K562 (cell line): ENCODE measurements around the gene PBX2. TPM values are rescaled to one million over a fixed set of nuclear protein-coding genes. Genes with fewer than 3 reads are reported as not detected.

Source experiments
- CBX1 ChIP-seq: sonication (generic); IDR thresholded peaks from 2 replicates; pipeline ENCODE4 v1.6.1; 2016; ENCODE audit warnings: antibody characterized with exemption, low read depth, mild to moderate bottlenecking
- CEBPB ChIP-seq: fragments of 450-650 bp; IDR thresholded peaks from 2 replicates; pipeline ENCODE4 v1.6.1; 2016; ENCODE audit warnings: missing genetic modification characterization, missing compliant biosample characterization
- CEBPG ChIP-seq, 3 experiments: fragments of 200-800 bp in 1 of 3; sonication (Bioruptor generic) in 1 of 3; sonication (generic) in 1 of 3; formaldehyde crosslinking in 1 of 3; IDR thresholded peaks in 2 of 3; conservative IDR thresholded peaks in 1 of 3; 2 replicates each; pipeline versions ENCODE4 v1.6.1 to v1.8.0; 2016 to 2022; ENCODE audit warnings: missing compliant biosample characterization in 2 of 3, missing genetic modification characterization in 2 of 3, mild to moderate bottlenecking in 1 of 3, missing genetic modification reagents in 1 of 3
- CHD1 ChIP-seq: fragments of 200-600 bp; sonication (generic); IDR thresholded peaks from one replicate; pipeline ENCODE4 v1.6.1; 2012; ENCODE audit warnings: mild to moderate bottlenecking, moderate library complexity, low read length, inconsistent platforms
- EP400 ChIP-seq: fragments of 450-650 bp; IDR thresholded peaks from 2 replicates; pipeline ENCODE4 v1.6.1; 2017; ENCODE audit warnings: antibody characterized with exemption, mild to moderate bottlenecking, moderate library complexity
- ETV6 ChIP-seq, 3 experiments: fragments of 150-350 bp in 1 of 3; sonication (generic) in 1 of 3; formaldehyde crosslinking in 1 of 3; IDR thresholded peaks; 2 replicates each; pipeline versions ENCODE4 v1.6.1 to v1.8.0; 2014 to 2022; ENCODE audit warnings: borderline replicate concordance in 2 of 3, low read depth in 2 of 3, antibody characterized with exemption in 1 of 3, low read length in 1 of 3, mild to moderate bottlenecking in 1 of 3, missing genetic modification reagents in 1 of 3
- ILK ChIP-seq: fragments of 450-650 bp; IDR thresholded peaks from 2 replicates; pipeline ENCODE4 v1.6.1; 2016; ENCODE audit warnings: missing genetic modification characterization, low read depth, mild to moderate bottlenecking, missing compliant biosample characterization, moderate library complexity, borderline replicate concordance
- PHF21A ChIP-seq: fragments of 450-650 bp; IDR thresholded peaks from 2 replicates; pipeline ENCODE4 v1.6.1; 2017; ENCODE audit warnings: low read depth, borderline replicate concordance
- SIN3A ChIP-seq, 2 experiments: fragments of 150-350 bp in 1 of 2; IDR thresholded peaks; 2 replicates each; pipeline ENCODE4 v1.6.1; 2011 to 2016; ENCODE audit warnings: borderline replicate concordance in 2 of 2, low read depth in 2 of 2, low read length in 2 of 2, mild to moderate bottlenecking in 2 of 2, moderate library complexity in 2 of 2; ENCODE audit not compliant: control insufficient read depth in 1 of 2
- SMAD2 ChIP-seq: fragments of 150-350 bp; IDR thresholded peaks from 2 replicates; pipeline ENCODE4 v1.6.1; 2014; ENCODE audit warnings: low read depth, mild to moderate bottlenecking, low read length
- ZNF589 ChIP-seq: fragments of 200-800 bp; sonication (Bioruptor generic); IDR thresholded peaks from 2 replicates; pipeline ENCODE4 v1.6.1; 2016; ENCODE audit warnings: low read depth, missing genetic modification characterization, missing compliant biosample characterization
- polyA plus RNA-seq, 8 experiments: library from polyadenylated mRNA; depleted of rRNA in 4 of 8; stranded (reverse) in 5 of 8; unstranded in 3 of 8; fragments of >200 nt; fragmentation: Nextera tagmentation in 2 of 8; fragmentation: Illumina TruSeq in 1 of 8; extraction: Ambion mirVana in 2 of 8; extraction: Trizol in 1 of 8; gene quantifications; 2 replicates each; pipeline versions ENCODE4 v1.2.1 to v1.2.3, GENCODE V29; 2011 to 2014; ENCODE audit warnings: inconsistent platforms in 1 of 8, missing spikeins in 1 of 8
- total RNA-seq, 7 experiments: library from RNA; depleted of rRNA in 6 of 7; stranded (reverse); fragments of >200 nt in 6 of 7; fragmentation: Illumina TruSeq in 2 of 7; extraction: Trizol in 2 of 7; gene quantifications; 2 replicates each; pipeline versions ENCODE4 v1.2.1 to v1.2.3, GENCODE V29; 2011 to 2021; ENCODE audit warnings: low replicate concordance in 1 of 7
- TF ChIP-seq, protein P1 (sequence below): fragments of 250-450 bp; sonication (Bioruptor Pico); IDR thresholded peaks from 2 replicates; pipeline ENCODE4 v1.5.0; 2021
- TF ChIP-seq, protein P2 (sequence below), 2 experiments: fragments of 150-350 bp in 1 of 2; IDR thresholded peaks; 2 replicates each; pipeline ENCODE4 v1.6.1; 2012 to 2016; ENCODE audit warnings: low read depth in 2 of 2, low read length in 2 of 2, mild to moderate bottlenecking in 1 of 2, moderate library complexity in 1 of 2
- TF ChIP-seq, protein P3 (sequence below): sonication (generic); formaldehyde crosslinking; IDR thresholded peaks from 2 replicates; pipeline ENCODE4 v1.8.0; 2022; ENCODE audit warnings: mild to moderate bottlenecking, missing genetic modification reagents
- TF ChIP-seq, protein P4 (sequence below): IDR thresholded peaks from 2 replicates; pipeline ENCODE4 v1.6.1; 2012; ENCODE audit warnings: low read depth, low read length, improper control_type of control experiment, borderline replicate concordance

PBX2 gene
- total and polyA plus RNA-seq, 9 of the 15 experiments (the other 6 are each of a cell fraction or from before 2014, with no cell fraction given) = 1.9 to 134 (median 62.5) TPM

DNA sequence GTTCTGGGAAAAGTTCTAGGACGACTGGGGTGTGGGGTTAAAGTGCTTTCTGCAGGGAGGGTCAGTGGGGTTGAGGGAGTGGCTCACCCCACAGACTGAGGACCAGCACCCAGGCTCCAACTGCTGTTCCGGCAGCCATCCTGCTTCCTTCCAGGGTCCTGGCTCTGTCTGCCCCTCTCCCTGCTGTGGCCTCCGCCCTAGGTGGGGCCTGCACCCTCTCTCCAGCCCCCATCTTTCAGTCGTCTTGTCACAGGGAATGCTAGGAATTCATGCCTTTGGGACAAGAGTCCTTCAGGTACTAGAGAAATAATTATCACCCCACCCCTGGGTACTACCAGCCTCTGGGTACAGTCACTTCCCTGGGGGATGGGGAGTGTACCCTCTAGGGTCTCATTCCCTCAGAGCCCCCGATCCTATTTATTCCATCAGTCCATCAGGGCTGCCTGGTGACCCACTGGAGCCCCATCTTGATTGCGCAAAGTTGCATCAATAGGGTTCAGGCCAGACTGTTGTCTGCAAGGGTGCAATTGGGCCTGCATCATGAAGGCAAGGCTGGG, 5.8 kb downstream of the PBX2 start, which contains the start of gene AGER (continued):
- TF ChIP-seq CBX1 (no peak), CHD1 (no peak), ZNF589 (CRISPR knock-in tag) (peak; percentile 70; the same call in 1 of the 2 replicates), SMAD2 (no peak), EP400 (no peak), SIN3A (IDR thresholded peaks at IDR 0.05; ENCODE audit: borderline replicate concordance in 2 of 2, control insufficient read depth in 1 of 2, low read depth in 2 of 2, low read length in 2 of 2) (no peak), ILK (tag) (no peak), ETV6 (IDR thresholded peaks at IDR 0.05; ENCODE audit: borderline replicate concordance in 1 of 2, low read depth in 2 of 2, low read length in 1 of 2) (no peak), ETV6 (CRISPR knock-in tag; IDR thresholded peaks at IDR 0.05; ENCODE audit: borderline replicate concordance) (no peak), CEBPB (peak; percentile 88), CEBPG (CRISPR knock-in tag; IDR thresholded peaks at IDR 0.05) (peak; percentile 88), CEBPG (tag; conservative IDR thresholded peaks at IDR 0.05 in 1 of 2, IDR thresholded peaks at IDR 0.05 in 1 of 2) (peak; percentile 89 to 95), PHF21A (no peak)
- TF ChIP-seq, protein P1, sequence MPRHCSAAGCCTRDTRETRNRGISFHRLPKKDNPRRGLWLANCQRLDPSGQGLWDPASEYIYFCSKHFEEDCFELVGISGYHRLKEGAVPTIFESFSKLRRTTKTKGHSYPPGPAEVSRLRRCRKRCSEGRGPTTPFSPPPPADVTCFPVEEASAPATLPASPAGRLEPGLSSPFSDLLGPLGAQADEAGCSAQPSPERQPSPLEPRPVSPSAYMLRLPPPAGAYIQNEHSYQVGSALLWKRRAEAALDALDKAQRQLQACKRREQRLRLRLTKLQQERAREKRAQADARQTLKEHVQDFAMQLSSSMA (CRISPR knock-in tag) = no peak
- TF ChIP-seq, protein P2, sequence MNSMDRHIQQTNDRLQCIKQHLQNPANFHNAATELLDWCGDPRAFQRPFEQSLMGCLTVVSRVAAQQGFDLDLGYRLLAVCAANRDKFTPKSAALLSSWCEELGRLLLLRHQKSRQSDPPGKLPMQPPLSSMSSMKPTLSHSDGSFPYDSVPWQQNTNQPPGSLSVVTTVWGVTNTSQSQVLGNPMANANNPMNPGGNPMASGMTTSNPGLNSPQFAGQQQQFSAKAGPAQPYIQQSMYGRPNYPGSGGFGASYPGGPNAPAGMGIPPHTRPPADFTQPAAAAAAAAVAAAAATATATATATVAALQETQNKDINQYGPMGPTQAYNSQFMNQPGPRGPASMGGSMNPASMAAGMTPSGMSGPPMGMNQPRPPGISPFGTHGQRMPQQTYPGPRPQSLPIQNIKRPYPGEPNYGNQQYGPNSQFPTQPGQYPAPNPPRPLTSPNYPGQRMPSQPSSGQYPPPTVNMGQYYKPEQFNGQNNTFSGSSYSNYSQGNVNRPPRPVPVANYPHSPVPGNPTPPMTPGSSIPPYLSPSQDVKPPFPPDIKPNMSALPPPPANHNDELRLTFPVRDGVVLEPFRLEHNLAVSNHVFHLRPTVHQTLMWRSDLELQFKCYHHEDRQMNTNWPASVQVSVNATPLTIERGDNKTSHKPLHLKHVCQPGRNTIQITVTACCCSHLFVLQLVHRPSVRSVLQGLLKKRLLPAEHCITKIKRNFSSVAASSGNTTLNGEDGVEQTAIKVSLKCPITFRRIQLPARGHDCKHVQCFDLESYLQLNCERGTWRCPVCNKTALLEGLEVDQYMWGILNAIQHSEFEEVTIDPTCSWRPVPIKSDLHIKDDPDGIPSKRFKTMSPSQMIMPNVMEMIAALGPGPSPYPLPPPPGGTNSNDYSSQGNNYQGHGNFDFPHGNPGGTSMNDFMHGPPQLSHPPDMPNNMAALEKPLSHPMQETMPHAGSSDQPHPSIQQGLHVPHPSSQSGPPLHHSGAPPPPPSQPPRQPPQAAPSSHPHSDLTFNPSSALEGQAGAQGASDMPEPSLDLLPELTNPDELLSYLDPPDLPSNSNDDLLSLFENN (IDR thresholded peaks at IDR 0.05; ENCODE audit: low read depth in 2 of 2, low read length in 2 of 2) = no peak
- TF ChIP-seq, protein P3, sequence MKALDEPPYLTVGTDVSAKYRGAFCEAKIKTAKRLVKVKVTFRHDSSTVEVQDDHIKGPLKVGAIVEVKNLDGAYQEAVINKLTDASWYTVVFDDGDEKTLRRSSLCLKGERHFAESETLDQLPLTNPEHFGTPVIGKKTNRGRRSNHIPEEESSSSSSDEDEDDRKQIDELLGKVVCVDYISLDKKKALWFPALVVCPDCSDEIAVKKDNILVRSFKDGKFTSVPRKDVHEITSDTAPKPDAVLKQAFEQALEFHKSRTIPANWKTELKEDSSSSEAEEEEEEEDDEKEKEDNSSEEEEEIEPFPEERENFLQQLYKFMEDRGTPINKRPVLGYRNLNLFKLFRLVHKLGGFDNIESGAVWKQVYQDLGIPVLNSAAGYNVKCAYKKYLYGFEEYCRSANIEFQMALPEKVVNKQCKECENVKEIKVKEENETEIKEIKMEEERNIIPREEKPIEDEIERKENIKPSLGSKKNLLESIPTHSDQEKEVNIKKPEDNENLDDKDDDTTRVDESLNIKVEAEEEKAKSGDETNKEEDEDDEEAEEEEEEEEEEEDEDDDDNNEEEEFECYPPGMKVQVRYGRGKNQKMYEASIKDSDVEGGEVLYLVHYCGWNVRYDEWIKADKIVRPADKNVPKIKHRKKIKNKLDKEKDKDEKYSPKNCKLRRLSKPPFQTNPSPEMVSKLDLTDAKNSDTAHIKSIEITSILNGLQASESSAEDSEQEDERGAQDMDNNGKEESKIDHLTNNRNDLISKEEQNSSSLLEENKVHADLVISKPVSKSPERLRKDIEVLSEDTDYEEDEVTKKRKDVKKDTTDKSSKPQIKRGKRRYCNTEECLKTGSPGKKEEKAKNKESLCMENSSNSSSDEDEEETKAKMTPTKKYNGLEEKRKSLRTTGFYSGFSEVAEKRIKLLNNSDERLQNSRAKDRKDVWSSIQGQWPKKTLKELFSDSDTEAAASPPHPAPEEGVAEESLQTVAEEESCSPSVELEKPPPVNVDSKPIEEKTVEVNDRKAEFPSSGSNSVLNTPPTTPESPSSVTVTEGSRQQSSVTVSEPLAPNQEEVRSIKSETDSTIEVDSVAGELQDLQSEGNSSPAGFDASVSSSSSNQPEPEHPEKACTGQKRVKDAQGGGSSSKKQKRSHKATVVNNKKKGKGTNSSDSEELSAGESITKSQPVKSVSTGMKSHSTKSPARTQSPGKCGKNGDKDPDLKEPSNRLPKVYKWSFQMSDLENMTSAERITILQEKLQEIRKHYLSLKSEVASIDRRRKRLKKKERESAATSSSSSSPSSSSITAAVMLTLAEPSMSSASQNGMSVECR = no peak
- TF ChIP-seq, protein P4, sequence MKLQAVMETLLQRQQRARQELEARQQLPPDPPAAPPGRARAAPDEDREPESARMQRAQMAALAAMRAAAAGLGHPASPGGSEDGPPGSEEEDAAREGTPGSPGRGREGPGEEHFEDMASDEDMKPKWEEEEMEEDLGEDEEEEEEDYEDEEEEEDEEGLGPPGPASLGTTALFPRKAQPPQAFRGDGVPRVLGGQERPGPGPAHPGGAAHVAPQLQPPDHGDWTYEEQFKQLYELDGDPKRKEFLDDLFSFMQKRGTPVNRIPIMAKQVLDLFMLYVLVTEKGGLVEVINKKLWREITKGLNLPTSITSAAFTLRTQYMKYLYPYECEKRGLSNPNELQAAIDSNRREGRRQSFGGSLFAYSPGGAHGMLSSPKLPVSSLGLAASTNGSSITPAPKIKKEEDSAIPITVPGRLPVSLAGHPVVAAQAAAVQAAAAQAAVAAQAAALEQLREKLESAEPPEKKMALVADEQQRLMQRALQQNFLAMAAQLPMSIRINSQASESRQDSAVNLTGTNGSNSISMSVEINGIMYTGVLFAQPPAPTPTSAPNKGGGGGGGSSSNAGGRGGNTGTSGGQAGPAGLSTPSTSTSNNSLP = no peak
